Osteoblast (primary cell): Measurements from ENCODE around the gene DTX3. TPM values are rescaled to one million over a fixed set of nuclear protein-coding genes. Genes with fewer than 3 reads are reported as not detected.

Source experiments
- DNase-seq: peaks from one replicate; pipeline ENCODE4 v3.0.0; 2011; ENCODE audit warnings: low spot score, mixed read lengths; ENCODE audit not compliant: insufficient read length; ENCODE audit errors: missing footprints
- H2AFZ ChIP-seq: 2 replicates; pipeline ENCODE4 v1.6.0; 2011; ENCODE audit warnings: mild to moderate bottlenecking, low read length
- H3K27ac ChIP-seq: 2 replicates; pipeline ENCODE4 v1.5.1; 2011; ENCODE audit warnings: mild to moderate bottlenecking, low read depth, low read length, moderate library complexity
- H3K27me3 ChIP-seq: 2 replicates; pipeline ENCODE4 v1.6.0; 2012; ENCODE audit warnings: mild to moderate bottlenecking, control low read depth, inconsistent platforms, low read length, moderate library complexity; ENCODE audit not compliant: insufficient read depth
- H3K36me3 ChIP-seq: 2 replicates; pipeline ENCODE4 v1.5.1; 2011; ENCODE audit warnings: mild to moderate bottlenecking, low read length, control low read depth, moderate library complexity; ENCODE audit not compliant: insufficient read depth
- H3K4me1 ChIP-seq: 2 replicates; pipeline ENCODE4 v1.5.1; 2011; ENCODE audit warnings: mild to moderate bottlenecking, low read length, control low read depth, moderate library complexity; ENCODE audit not compliant: insufficient read depth
- H3K4me2 ChIP-seq: 2 replicates; pipeline ENCODE4 v1.6.0; 2011; ENCODE audit warnings: mild to moderate bottlenecking, low read length; ENCODE audit not compliant: insufficient read depth
- H3K4me3 ChIP-seq: fragments of 200-600 bp; sonication (generic); 3 replicates; pipeline ENCODE4 v1.5.1; 2012; ENCODE audit warnings: mild to moderate bottlenecking, low read length, inconsistent platforms; ENCODE audit not compliant: insufficient read depth
- H3K79me2 ChIP-seq: 2 replicates; pipeline ENCODE4 v1.6.0; 2012; ENCODE audit warnings: mild to moderate bottlenecking, low read length, control low read depth, inconsistent platforms; ENCODE audit not compliant: insufficient read depth
- H3K9me3 ChIP-seq: 2 replicates; pipeline ENCODE4 v1.5.1; 2011; ENCODE audit warnings: low read depth, low read length, control low read depth
- H4K20me1 ChIP-seq: 2 replicates; pipeline ENCODE4 v1.6.0; 2012; ENCODE audit warnings: mild to moderate bottlenecking, low read length, control low read depth; ENCODE audit not compliant: insufficient read depth
- CTCF ChIP-seq: IDR thresholded peaks from 2 replicates; pipeline ENCODE4 v1.5.1; 2011; ENCODE audit warnings: mild to moderate bottlenecking, low read depth, low read length, moderate library complexity; ENCODE audit errors: extremely low read depth
- total RNA-seq: library from RNA; depleted of rRNA; stranded (reverse); fragments of >200 nt; gene quantifications from 2 replicates; pipeline ENCODE4 v1.2.3, GENCODE V29; 2012

The DTX3 gene
- total RNA-seq, 1 donor, result 21.4 TPM

DNA sequence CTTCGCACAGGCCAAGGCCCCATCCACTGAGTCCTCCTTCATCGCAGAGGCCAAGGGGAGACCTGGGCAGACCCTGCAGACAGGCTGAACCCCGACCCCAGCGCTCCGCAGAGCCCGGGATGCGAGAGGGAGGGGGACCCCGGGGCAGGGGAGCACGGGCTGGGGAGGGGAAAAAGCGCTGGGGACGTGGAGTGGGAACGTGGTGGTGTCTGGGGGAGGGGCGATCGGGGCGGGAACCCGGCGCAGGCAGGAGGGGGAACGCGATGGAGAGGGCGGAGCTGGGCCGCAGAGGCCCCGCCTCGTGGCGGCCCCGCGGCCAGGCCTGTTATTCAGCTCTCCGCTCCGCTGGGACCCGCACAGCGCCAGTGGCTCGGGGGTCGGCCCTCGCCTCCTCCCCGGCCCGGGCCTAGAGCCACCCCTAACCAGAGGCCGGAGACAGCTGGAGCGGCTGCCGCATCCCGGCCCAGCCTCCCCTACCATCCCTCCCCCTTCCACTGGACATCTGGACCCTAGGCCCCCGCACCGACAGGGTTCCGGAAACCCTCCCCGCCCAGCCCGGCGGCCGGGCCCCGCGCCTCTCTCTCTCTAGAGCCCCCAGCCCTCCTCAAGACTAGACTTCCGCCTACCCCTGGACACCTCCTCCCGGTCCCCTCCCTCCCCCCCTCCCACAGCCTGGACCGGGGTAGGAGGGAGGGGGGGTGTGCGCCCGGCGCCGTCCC lies 6.6 kb downstream of the DTX3 start, which contains the start of gene ARHGEF25:
TSS of gene ARHGEF25 (plus strand) at position 328 of the 719 bp plus-strand sequence. CDS start 460 bp downstream, outside the sequence.
- peak within 1 kb of the TSS; percentile 81 for H3K4me2 ChIP-seq
- H3K9me3 ChIP-seq, result no peaks in the 10 kb centered on the region
- TF ChIP-seq CTCF, result no peak
- H2AFZ ChIP-seq, result peak within 1 kb of the TSS; percentile 92
- H3K79me2 ChIP-seq, result no peaks in the 10 kb centered on the region
- H3K4me3 ChIP-seq, result peak within 1 kb of the TSS; percentile 82
- peak; percentile 99 for DNase-seq
- peaks cover 11% of the 10 kb centered on the region for H3K4me1 ChIP-seq
- H3K27ac ChIP-seq, result no peak within 1 kb of the TSS
- peaks cover 7% of the 10 kb centered on the region for H3K36me3 ChIP-seq
- no peaks in the 10 kb centered on the region for H4K20me1 ChIP-seq
- no peaks in the 10 kb centered on the region for H3K27me3 ChIP-seq

- TF ChIP-seq CTCF, result no peak
- Histone ChIP-seq H3K4me3 (peak overlapping the region; percentile 82), H4K20me1 (no peaks in the 10 kb centered on the region), H3K27ac (no peak overlapping the region), H3K27me3 (no peaks in the 10 kb centered on the region), H2AFZ (peak overlapping the region; percentile 29), H3K36me3 (peaks cover 7% of the 10 kb centered on the region), H3K79me2 (no peaks in the 10 kb centered on the region), H3K4me1 (peaks cover 17% of the 10 kb centered on the region), H3K9me3 (no peaks in the 10 kb centered on the region), H3K4me2 (peak overlapping the region; percentile 81)
- peak; percentile 88 for DNase-seq
Observed at GRCh38 chr12:57611827-57612710, 7.4 kb downstream of the DTX3 start.

GRCh38 chr12:57612711-57613426 lies 8.2 kb downstream of the DTX3 start:
- H3K4me3 ChIP-seq, result no peak overlapping the region
- peak; percentile 41 for DNase-seq

More at GRCh38 chr12:57612711-57613426, 8.2 kb downstream of the DTX3 start:
- H3K4me2 ChIP-seq, result no peak overlapping the region
- H3K27me3 ChIP-seq, result no peaks in the 10 kb centered on the region
- H4K20me1 ChIP-seq, result no peaks in the 10 kb centered on the region
- H3K79me2 ChIP-seq, result no peaks in the 10 kb centered on the region
- no peak for TF ChIP-seq CTCF
- H3K9me3 ChIP-seq, result no peaks in the 10 kb centered on the region
- no peak overlapping the region for H3K27ac ChIP-seq
- peaks cover 9% of the 10 kb centered on the region for H3K36me3 ChIP-seq
- H3K4me1 ChIP-seq, result peaks cover 17% of the 10 kb centered on the region
- no peak overlapping the region for H2AFZ ChIP-seq
